Left lung (tissue), 14 donors: ENCODE measurements around the gene FBXO42. TPM values are rescaled to one million over a fixed set of nuclear protein-coding genes. Genes with fewer than 3 reads are reported as not detected.

Source experiments
- ATAC-seq: fragments of 200-7000 bp; cut with Tn5 transposase; one replicate; pipeline ENCODE4 v1.9.1; 2020; ENCODE audit warnings: moderate library complexity
- DNase-seq, 4 donors: peaks; one replicate each; pipeline ENCODE4 v3.0.0-alpha.2; 2013 to 2020
- H3K27ac ChIP-seq, 2 donors: fragments of 200-600 bp; sonication (generic) in 1 of 2; one replicate each; pipeline versions ENCODE4 v1.5.0 to v1.8.0; 2020 to 2021
- H3K27me3 ChIP-seq, 2 donors: fragments of 200-600 bp; sonication (generic) in 1 of 2; one replicate each; pipeline versions ENCODE4 v1.5.0 to v1.8.0; 2020 to 2021
- H3K36me3 ChIP-seq, 2 donors: fragments of 200-600 bp; sonication (generic) in 1 of 2; one replicate each; pipeline versions ENCODE4 v1.5.0 to v1.8.0; 2020 to 2021
- H3K4me1 ChIP-seq, 2 donors: fragments of 200-600 bp; one replicate each; pipeline ENCODE4 v1.8.0; 2021
- H3K4me3 ChIP-seq, 2 donors: fragments of 200-600 bp; sonication (generic) in 1 of 2; one replicate each; pipeline versions ENCODE4 v1.5.0 to v1.8.0; 2020 to 2021; ENCODE audit warnings: mild to moderate bottlenecking in 1 of 2
- H3K9me3 ChIP-seq, 2 donors: fragments of 200-600 bp; sonication (generic) in 1 of 2; one replicate each; pipeline versions ENCODE4 v1.5.0 to v1.8.0; 2020 to 2021
- intact Hi-C, 2 donors: fragments of 100-400 bp; cut with DNase I; formaldehyde crosslinking; loops; one replicate each; pipeline versions ENCODE4 v1.11.2 to v1.14.2; 2022
- long read RNA-seq, 12 donors: library from polyadenylated mRNA in 2 of 12; unstranded in 2 of 12; transcript quantifications; one replicate each; pipeline ENCODE4 v2.0.0 and lab custom pipeline, GENCODE V29; 2019 to 2026
- polyA plus RNA-seq, 6 donors: library from polyadenylated mRNA; unstranded; fragments of 120-200 nt; gene quantifications; one replicate each; pipeline ENCODE4 v1.2.1, GENCODE V29; 2013; ENCODE audit not compliant: insufficient read length in 6 of 6
- total RNA-seq, 2 donors: library from RNA; stranded (reverse); fragmentation: NEBNext Ultra II Directional; extraction: Animal tissue kit (Norgen Biotek cat#: 25700); gene quantifications; one replicate each; pipeline ENCODE4 v1.2.1, GENCODE V29; 2021
- TF ChIP-seq, protein P1 (sequence below), 2 donors: fragments of 200-600 bp; sonication (generic) in 1 of 2; IDR thresholded peaks; one replicate each; pipeline versions ENCODE4 v1.5.0 to v1.8.0; 2021; ENCODE audit warnings: antibody characterized with exemption in 2 of 2
- donor health status: DM: no; HTN: yes; CAD: no.
- donor health status: DM: no; HTN: no; CAD: no.

Gene FBXO42
- total RNA-seq = 10 to 100 TPM; 18.8 to 19.5 TPM
- polyA plus RNA-seq = 10 to 100 TPM; 20.3 to 22.4 (median 21.5) TPM
- long read RNA-seq, donor 1, full-length matches to known transcripts = 4 of 13 reads
- long read RNA-seq, donor 1, partial matches to known transcripts = 9 of 13 reads
- long read RNA-seq, donor 1, other reads (novel, unspliced or antisense) = 0 of 13 reads
- long read RNA-seq, donor 2, full-length matches to known transcripts = 5 of 5 reads
- long read RNA-seq, donor 2, partial matches to known transcripts = 0 of 5 reads
- long read RNA-seq, donor 2, other reads (novel, unspliced or antisense) = 0 of 5 reads
- long read RNA-seq, donor 3, full-length matches to known transcripts = 5 of 5 reads
- long read RNA-seq, donor 3, partial matches to known transcripts = 0 of 5 reads
- long read RNA-seq, donor 3, other reads (novel, unspliced or antisense) = 0 of 5 reads
- long read RNA-seq, donor 4, full-length matches to known transcripts = 1 of 6 reads
- long read RNA-seq, donor 4, partial matches to known transcripts = 0 of 6 reads
- long read RNA-seq, donor 4, other reads (novel, unspliced or antisense) = 5 of 6 reads
- long read RNA-seq, donor 5, full-length matches to known transcripts = 2 of 2 reads
- long read RNA-seq, donor 5, partial matches to known transcripts = 0 of 2 reads
- long read RNA-seq, donor 5, other reads (novel, unspliced or antisense) = 0 of 2 reads
- long read RNA-seq, donor 6, full-length matches to known transcripts = 6 of 6 reads
- long read RNA-seq, donor 6, partial matches to known transcripts = 0 of 6 reads
- long read RNA-seq, donor 6, other reads (novel, unspliced or antisense) = 0 of 6 reads
- long read RNA-seq, donor 7, full-length matches to known transcripts = 2 of 2 reads
- long read RNA-seq, donor 7, partial matches to known transcripts = 0 of 2 reads
- long read RNA-seq, donor 7, other reads (novel, unspliced or antisense) = 0 of 2 reads
- long read RNA-seq, donor 8, full-length matches to known transcripts = 4 of 4 reads
- long read RNA-seq, donor 8, partial matches to known transcripts = 0 of 4 reads
- long read RNA-seq, donor 8, other reads (novel, unspliced or antisense) = 0 of 4 reads
- long read RNA-seq, donor 9 = 0 reads
- long read RNA-seq, donor 10, full-length matches to known transcripts = 3 of 5 reads
- long read RNA-seq, donor 10, partial matches to known transcripts = 0 of 5 reads
- long read RNA-seq, donor 10, other reads (novel, unspliced or antisense) = 2 of 5 reads
- long read RNA-seq, donor 11, full-length matches to known transcripts = 1 of 1 reads
- long read RNA-seq, donor 11, partial matches to known transcripts = 0 of 1 reads
- long read RNA-seq, donor 11, other reads (novel, unspliced or antisense) = 0 of 1 reads
- long read RNA-seq, donor 12, full-length matches to known transcripts = 1 of 133 reads
- long read RNA-seq, donor 12, partial matches to known transcripts = 80 of 133 reads
- long read RNA-seq, donor 12, other reads (novel, unspliced or antisense) = 52 of 133 reads

DNA sequence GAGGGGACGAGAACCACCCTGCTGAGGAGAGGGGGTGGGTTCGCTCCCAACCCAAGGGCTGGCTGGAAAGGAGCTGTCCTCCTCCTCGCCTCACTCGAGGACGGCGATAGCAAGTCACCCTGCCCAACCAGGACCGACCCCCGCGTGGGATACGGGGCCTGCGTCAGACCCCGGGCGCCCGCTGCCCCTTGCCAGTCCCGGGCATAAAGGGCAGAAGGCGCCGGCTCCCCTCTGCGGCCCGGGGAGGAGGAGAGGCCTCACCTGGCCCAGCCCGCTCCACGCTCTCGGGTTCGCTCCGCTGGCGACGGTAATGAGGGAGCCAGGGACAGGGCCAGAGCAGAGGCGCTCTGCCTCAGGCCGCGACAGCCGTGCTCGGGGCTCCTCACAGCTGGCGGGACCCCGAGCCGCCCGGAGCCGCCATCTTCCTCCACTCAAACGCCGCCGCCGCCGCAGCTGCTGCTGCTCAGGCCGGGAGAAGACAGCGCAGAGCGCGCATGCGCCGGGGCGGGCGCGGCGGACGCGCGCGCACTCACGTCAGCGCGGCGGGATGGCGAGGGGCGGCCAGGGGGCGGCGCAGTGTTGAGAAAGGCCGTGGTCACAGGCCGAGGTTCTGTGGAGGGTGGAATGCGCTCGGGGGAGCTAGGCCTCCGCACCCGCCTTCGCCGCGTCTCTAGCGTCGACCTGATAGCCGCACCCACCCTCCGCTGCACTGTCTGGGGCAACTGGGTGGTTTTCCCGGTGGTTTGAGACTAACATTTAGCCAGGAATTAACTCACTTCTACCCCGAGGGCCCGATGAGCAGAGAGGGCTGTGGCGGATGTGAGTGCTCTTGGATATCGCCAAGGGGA, at the start of gene FBXO42:
Gene FBXO42, minus strand, starts transcription at position 487 of the 848 bp plus-strand sequence. CDS start 37,062 bp downstream, outside the sequence.
- H3K27ac ChIP-seq = peak within 1 kb of the TSS; percentile 89 to 90
- intact Hi-C loops = no loop called here
- no peaks in the 10 kb centered on the region for H3K36me3 ChIP-seq
- H3K9me3 ChIP-seq = no peaks in the 10 kb centered on the region
- DNase-seq = peak; percentile 91 to 98 (median 96)
- ATAC-seq = peak; percentile 98
- TF ChIP-seq, protein P1, sequence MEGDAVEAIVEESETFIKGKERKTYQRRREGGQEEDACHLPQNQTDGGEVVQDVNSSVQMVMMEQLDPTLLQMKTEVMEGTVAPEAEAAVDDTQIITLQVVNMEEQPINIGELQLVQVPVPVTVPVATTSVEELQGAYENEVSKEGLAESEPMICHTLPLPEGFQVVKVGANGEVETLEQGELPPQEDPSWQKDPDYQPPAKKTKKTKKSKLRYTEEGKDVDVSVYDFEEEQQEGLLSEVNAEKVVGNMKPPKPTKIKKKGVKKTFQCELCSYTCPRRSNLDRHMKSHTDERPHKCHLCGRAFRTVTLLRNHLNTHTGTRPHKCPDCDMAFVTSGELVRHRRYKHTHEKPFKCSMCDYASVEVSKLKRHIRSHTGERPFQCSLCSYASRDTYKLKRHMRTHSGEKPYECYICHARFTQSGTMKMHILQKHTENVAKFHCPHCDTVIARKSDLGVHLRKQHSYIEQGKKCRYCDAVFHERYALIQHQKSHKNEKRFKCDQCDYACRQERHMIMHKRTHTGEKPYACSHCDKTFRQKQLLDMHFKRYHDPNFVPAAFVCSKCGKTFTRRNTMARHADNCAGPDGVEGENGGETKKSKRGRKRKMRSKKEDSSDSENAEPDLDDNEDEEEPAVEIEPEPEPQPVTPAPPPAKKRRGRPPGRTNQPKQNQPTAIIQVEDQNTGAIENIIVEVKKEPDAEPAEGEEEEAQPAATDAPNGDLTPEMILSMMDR (IDR thresholded peaks at IDR 0.05) = peak; percentile 15 to 53
- H3K4me1 ChIP-seq = peaks cover 0 to 46% of the 10 kb centered on the region in 2 donors
- peak within 1 kb of the TSS; percentile 83 to 98 for H3K4me3 ChIP-seq
- H3K27me3 ChIP-seq = no peaks in the 10 kb centered on the region

DNA sequence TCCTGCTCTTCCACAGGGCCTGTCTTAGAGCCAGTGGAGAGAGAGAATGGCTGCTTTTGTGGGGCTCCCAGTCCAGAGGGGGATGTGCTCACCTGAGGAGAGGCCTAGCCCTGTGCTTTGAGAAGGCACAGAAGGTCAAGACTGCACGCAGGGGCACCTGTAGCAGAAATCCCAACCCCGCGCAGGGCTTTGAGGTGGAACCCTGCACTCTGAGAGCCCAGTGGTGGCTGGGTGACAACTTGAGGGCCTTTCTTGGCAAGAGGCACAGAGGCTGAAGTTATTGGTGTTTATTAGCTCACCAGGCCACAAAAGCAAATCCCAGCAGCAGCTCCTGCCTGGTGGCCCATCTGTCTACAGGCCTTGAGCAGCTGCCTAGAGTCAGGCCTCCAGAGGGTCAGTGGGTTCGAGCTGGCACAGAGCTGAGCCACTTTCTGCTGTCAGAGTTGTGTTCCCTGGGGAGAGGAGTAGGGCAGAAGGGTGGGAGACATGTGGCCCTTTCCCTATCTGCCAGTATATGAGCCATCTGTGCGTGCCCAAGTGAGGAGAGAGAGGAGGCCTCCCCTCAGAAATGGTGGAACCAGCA, 46.2 kb upstream of the FBXO42 start:
- H3K27me3 ChIP-seq = no peaks in the 10 kb centered on the region
- no peak overlapping the region for H3K27ac ChIP-seq
- intact Hi-C loops = no loop called here
- DNase-seq (no peak), ATAC-seq (no peak)
- H3K36me3 ChIP-seq = peaks cover 0 to 68% of the 10 kb centered on the region in 2 donors
- no peak overlapping the region for H3K4me3 ChIP-seq
- peaks cover 0 to 16% of the 10 kb centered on the region in 2 donors for H3K4me1 ChIP-seq
- no peaks in the 10 kb centered on the region for H3K9me3 ChIP-seq
- TF ChIP-seq, protein P1 (IDR thresholded peaks at IDR 0.05) = no peak

DNA sequence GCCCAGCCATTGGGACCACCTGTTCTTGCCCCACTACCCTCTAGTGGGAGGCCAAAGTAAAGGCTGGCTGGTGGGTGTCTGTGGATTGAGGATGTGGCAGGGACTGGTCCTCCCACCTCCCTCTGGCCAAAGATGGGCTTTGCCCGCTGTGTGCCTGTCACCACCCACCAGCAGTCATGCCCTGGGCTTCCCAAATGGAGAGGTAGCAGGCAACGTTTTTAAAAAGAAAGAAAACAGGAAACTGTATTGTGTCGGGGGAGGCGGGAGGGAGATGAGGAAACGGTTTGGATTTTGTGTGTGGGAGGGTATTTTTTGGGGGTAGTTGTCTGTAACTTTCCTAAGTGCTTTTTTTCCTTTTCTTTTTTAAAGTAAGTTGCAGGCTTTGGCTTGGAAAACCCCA, 44.8 kb upstream of the FBXO42 start:
- Histone ChIP-seq H3K27me3 (no peaks in the 10 kb centered on the region), H3K27ac (no peak overlapping the region), H3K4me3 (no peak overlapping the region), H3K4me1 (peaks cover 5 to 24% of the 10 kb centered on the region in 2 donors), H3K9me3 (no peaks in the 10 kb centered on the region), H3K36me3 (peaks cover 0 to 75% of the 10 kb centered on the region in 2 donors)
- DNase-seq = no peak
- no peak for ATAC-seq
- intact Hi-C loops = no loop called here
- TF ChIP-seq, protein P1 (IDR thresholded peaks at IDR 0.05) = no peak

DNA sequence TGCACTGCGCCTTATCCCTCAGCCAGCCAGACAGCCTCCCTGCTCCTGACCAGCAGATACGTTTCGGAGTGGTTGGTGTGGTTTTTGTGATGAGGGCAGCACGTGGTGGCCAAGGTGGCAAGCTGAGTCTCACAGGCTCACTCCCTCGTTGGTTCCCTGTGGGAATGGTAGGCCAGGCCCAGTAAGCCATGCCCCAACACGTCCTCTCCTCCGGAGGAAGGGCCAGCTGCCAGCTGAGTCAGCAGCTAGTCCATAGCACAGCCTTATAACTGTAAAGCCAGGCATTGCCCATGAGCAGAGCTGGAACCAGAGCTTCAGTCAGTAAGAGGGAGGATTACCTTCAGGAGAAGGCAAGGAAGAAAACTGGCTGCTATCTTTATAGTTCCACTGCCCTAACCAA, 44.3 kb upstream of the FBXO42 start:
- Histone ChIP-seq H3K4me3 (no peak overlapping the region), H3K36me3 (peaks cover 0 to 75% of the 10 kb centered on the region in 2 donors), H3K27ac (no peak overlapping the region), H3K27me3 (no peaks in the 10 kb centered on the region), H3K9me3 (no peaks in the 10 kb centered on the region), H3K4me1 (peaks cover 5 to 30% of the 10 kb centered on the region in 2 donors)
- peak in 1 of 4 donors; percentile 63 for DNase-seq
- intact Hi-C loops = no loop called here
- TF ChIP-seq, protein P1 (IDR thresholded peaks at IDR 0.05) = no peak
- peak; percentile 59 for ATAC-seq
